ENCODE measurements around the gene IGFBP2. TPM values are rescaled to one million over a fixed set of nuclear protein-coding genes. Genes with fewer than 3 reads are reported as not detected.

The IGFBP2 gene
- polyA plus RNA-seq, 1 donor (not counting 4 experiments of a cell fraction or from before 2014, with no cell fraction given) = 10.2 TPM

GRCh38 chr2:216626168-216626874 lies 6.9 kb upstream of the IGFBP2 start:
- DNase-seq (ENCODE audit: low read depth, low spot score) = no peak
- FAIRE-seq = no peak
- no peak overlapping the region for H3K4me2 ChIP-seq (ENCODE audit: control insufficient read depth, extremely low read depth, insufficient read depth, low read depth, low read length)

GRCh38 chr2:216626875-216627245 lies 6.4 kb upstream of the IGFBP2 start:
- Histone ChIP-seq H4K20me1 (ENCODE audit: control insufficient read depth, extremely low read depth, insufficient read depth, low read length) (no peaks in the 10 kb centered on the region), H3K27ac (ENCODE audit: control insufficient read depth, insufficient read depth, low read length) (no peak overlapping the region), H3K9me1 (ENCODE audit: control insufficient read depth, extremely low read depth, insufficient read depth, low read length) (no peaks in the 10 kb centered on the region), H3K9ac (ENCODE audit: control insufficient read depth, extremely low read depth, insufficient read depth, low read length) (no peak overlapping the region), H2AFZ (ENCODE audit: control insufficient read depth, low read length) (no peak overlapping the region), H3K4me1 (ENCODE audit: control insufficient read depth, extremely low read depth, insufficient read depth, low read length) (no peaks in the 10 kb centered on the region), H3K36me3 (ENCODE audit: control insufficient read depth in 2 of 2, extremely low read depth in 1 of 2, insufficient read depth in 2 of 2, low read length in 2 of 2) (no peaks in the 10 kb centered on the region), H3K9me3 (ENCODE audit: control insufficient read depth, low read depth, low read length) (no peaks in the 10 kb centered on the region), H3K4me2 (ENCODE audit: control insufficient read depth, extremely low read depth, insufficient read depth, low read depth, low read length) (no peak overlapping the region), H3K4me3 (ENCODE audit: control insufficient read depth in 2 of 3, extremely low read depth in 1 of 3, insufficient read depth in 2 of 3, low read depth in 1 of 3, low read length in 3 of 3) (no peak overlapping the region), H3K27me3 (ENCODE audit: control insufficient read depth, extremely low read depth, insufficient read depth, low read length) (no peaks in the 10 kb centered on the region), H3K79me2 (ENCODE audit: control insufficient read depth, insufficient read depth, low read length) (no peaks in the 10 kb centered on the region)
- FAIRE-seq (no peak), DNase-seq (ENCODE audit: low read depth, low spot score) (no peak)
- TF ChIP-seq CTCF (optimal IDR thresholded peaks at IDR 0.05 in 1 of 3, IDR thresholded peaks at IDR 0.05 in 1 of 3, conservative IDR thresholded peaks at IDR 0.05 in 1 of 3; ENCODE audit: extremely low read depth in 1 of 3, insufficient read depth in 2 of 3, low read length in 3 of 3) (no peak), EZH2 (IDR thresholded peaks at IDR 0.05; ENCODE audit: low read length) (no peak)
- dilution Hi-C loops (cut with MboI; ENCODE audit: extremely low pct_ligation_motif_present, low sequenced_read_pairs) = no loop called here

More at GRCh38 chr2:216626168-216626874, 6.9 kb upstream of the IGFBP2 start:
- Histone ChIP-seq H3K9me1 (ENCODE audit: control insufficient read depth, extremely low read depth, insufficient read depth, low read length) (no peaks in the 10 kb centered on the region), H3K9ac (ENCODE audit: control insufficient read depth, extremely low read depth, insufficient read depth, low read length) (no peak overlapping the region), H3K27me3 (ENCODE audit: control insufficient read depth, extremely low read depth, insufficient read depth, low read length) (no peaks in the 10 kb centered on the region), H3K4me3 (ENCODE audit: control insufficient read depth in 2 of 3, extremely low read depth in 1 of 3, insufficient read depth in 2 of 3, low read depth in 1 of 3, low read length in 3 of 3) (no peak overlapping the region), H3K4me1 (ENCODE audit: control insufficient read depth, extremely low read depth, insufficient read depth, low read length) (no peaks in the 10 kb centered on the region), H2AFZ (ENCODE audit: control insufficient read depth, low read length) (no peak overlapping the region), H3K36me3 (ENCODE audit: control insufficient read depth in 2 of 2, extremely low read depth in 1 of 2, insufficient read depth in 2 of 2, low read length in 2 of 2) (no peaks in the 10 kb centered on the region), H3K79me2 (ENCODE audit: control insufficient read depth, insufficient read depth, low read length) (no peaks in the 10 kb centered on the region), H3K9me3 (ENCODE audit: control insufficient read depth, low read depth, low read length) (no peaks in the 10 kb centered on the region), H3K27ac (ENCODE audit: control insufficient read depth, insufficient read depth, low read length) (no peak overlapping the region), H4K20me1 (ENCODE audit: control insufficient read depth, extremely low read depth, insufficient read depth, low read length) (no peaks in the 10 kb centered on the region)
- TF ChIP-seq CTCF (optimal IDR thresholded peaks at IDR 0.05 in 1 of 3, IDR thresholded peaks at IDR 0.05 in 1 of 3, conservative IDR thresholded peaks at IDR 0.05 in 1 of 3; ENCODE audit: extremely low read depth in 1 of 3, insufficient read depth in 2 of 3, low read length in 3 of 3) = no peak
- TF ChIP-seq EZH2 (IDR thresholded peaks at IDR 0.05; ENCODE audit: low read length) = no peak
- dilution Hi-C loops (cut with MboI; ENCODE audit: extremely low pct_ligation_motif_present, low sequenced_read_pairs) = no loop called here

Measured in keratinocyte (primary cell).